Liver (tissue), 9 donors: ENCODE measurements around the gene BIK. TPM values are rescaled to one million over a fixed set of nuclear protein-coding genes. Genes with fewer than 3 reads are reported as not detected.

Experiments used
- DNase-seq: peaks from one replicate; pipeline ENCODE4 v3.0.0-alpha.2; 2017; ENCODE audit warnings: low spot score
- H3K27ac ChIP-seq, 2 donors: one replicate each; pipeline ENCODE4 v1.7.0; 2013; ENCODE audit warnings: inconsistent platforms in 2 of 2, low read length in 2 of 2, control low read depth in 1 of 2, low read depth in 1 of 2, mild to moderate bottlenecking in 1 of 2
- H3K27me3 ChIP-seq, 4 donors: one replicate each; pipeline versions ENCODE4 v1.6.1 to v1.7.0; 2013; ENCODE audit warnings: low read length in 3 of 4, inconsistent platforms in 1 of 4, mild to moderate bottlenecking in 1 of 4, moderate library complexity in 1 of 4; ENCODE audit not compliant: control insufficient read depth in 4 of 4, insufficient read depth in 4 of 4
- H3K36me3 ChIP-seq, 4 donors: one replicate each; pipeline versions ENCODE4 v1.6.1 to v1.7.0; 2013; ENCODE audit warnings: low read length in 3 of 4, mild to moderate bottlenecking in 3 of 4, low read depth in 1 of 4, moderate library complexity in 1 of 4; ENCODE audit not compliant: control insufficient read depth in 4 of 4, insufficient read depth in 3 of 4
- H3K4me1 ChIP-seq, 4 donors: one replicate each; pipeline versions ENCODE4 v1.6.1 to v1.7.0; 2013; ENCODE audit warnings: low read length in 3 of 4, mild to moderate bottlenecking in 3 of 4, moderate library complexity in 1 of 4; ENCODE audit not compliant: control insufficient read depth in 4 of 4, insufficient read depth in 4 of 4
- H3K4me3 ChIP-seq, 3 donors: one replicate each; pipeline versions ENCODE4 v1.6.1 to v1.7.0; 2013; ENCODE audit warnings: low read length in 3 of 3, control low read depth in 1 of 3, low read depth in 1 of 3, mild to moderate bottlenecking in 1 of 3
- H3K9ac ChIP-seq, 2 donors: one replicate each; pipeline ENCODE4 v1.7.0; 2013; ENCODE audit warnings: low read length in 2 of 2, mild to moderate bottlenecking in 2 of 2, moderate library complexity in 2 of 2, control low read depth in 1 of 2, low read depth in 1 of 2
- H3K9me3 ChIP-seq, 4 donors: one replicate each; pipeline versions ENCODE4 v1.6.1 to v1.7.0; 2013; ENCODE audit warnings: low read length in 3 of 4; ENCODE audit not compliant: control insufficient read depth in 4 of 4
- CTCF ChIP-seq: fragments of 150-350 bp; IDR thresholded peaks from 2 replicates; pipeline ENCODE4 v1.5.1; 2017; ENCODE audit warnings: improper control_type of control experiment, low read depth, low read length; ENCODE audit not compliant: missing input control
- FOXA1 ChIP-seq: IDR thresholded peaks from 2 replicates; pipeline ENCODE4 v1.6.1; 2016; ENCODE audit warnings: antibody characterized with exemption
- NR2F2 ChIP-seq: IDR thresholded peaks from 2 replicates; pipeline ENCODE4 v1.6.1; 2016; ENCODE audit warnings: antibody characterized with exemption
- REST ChIP-seq: IDR thresholded peaks from 2 replicates; pipeline ENCODE4 v1.6.1; 2016; ENCODE audit warnings: antibody characterized with exemption, mild to moderate bottlenecking
- RXRA ChIP-seq, 2 donors: IDR thresholded peaks; 2 replicates each; pipeline ENCODE4 v1.6.1; 2017 to 2018; ENCODE audit warnings: antibody characterized with exemption in 2 of 2, mild to moderate bottlenecking in 1 of 2
- SP1 ChIP-seq: IDR thresholded peaks from 2 replicates; pipeline ENCODE4 v1.6.1; 2018; ENCODE audit warnings: antibody characterized with exemption, mild to moderate bottlenecking
- ZBTB33 ChIP-seq: IDR thresholded peaks from 2 replicates; pipeline ENCODE4 v1.6.1; 2016; ENCODE audit warnings: antibody characterized with exemption
- WGBS: extraction: QIAGEN DNeasy Blood & Tissue Kit; methylation state at CpG from one replicate; pipeline ENCODE4 v1.1.7; 2013; 5-methylcytosine and 5-hydroxymethylcytosine counted together
- polyA plus RNA-seq, 2 donors: library from polyadenylated mRNA; stranded (reverse) in 1 of 2; unstranded in 1 of 2; fragments of 200-250 nt in 1 of 2; fragments of >200 nt in 1 of 2; fragmentation: Nextera tagmentation in 1 of 2; extraction: Ambion mirVana in 1 of 2; gene quantifications; one replicate each; pipeline versions ENCODE4 v1.2.1 to v1.2.3, GENCODE V29; 2013 to 2015
- total RNA-seq, 2 donors: library from RNA; depleted of rRNA; stranded (reverse); fragments of >200 nt; gene quantifications; one replicate each; pipeline ENCODE4 v1.2.3, GENCODE V29; 2014
- donor health status: healthy.
- donor health status: healthy.
- donor health status: healthy.
- donor health status: healthy.
- donor health status: healthy.

Gene BIK
- total and polyA plus RNA-seq, 4 donors, result 0.23 to 0.89 (median 0.33) TPM; not detected in 1

- no peak for TF ChIP-seq REST
Measured at GRCh38 chr22:43106302-43106701, 4.2 kb upstream of the BIK start (continued).

- Histone ChIP-seq H3K9ac (no peak overlapping the region), H3K4me3 (no peak overlapping the region), H3K27me3 (no peaks in the 10 kb centered on the region), H3K36me3 (no peaks in the 10 kb centered on the region), H3K4me1 (peaks cover 8 to 15% (median 13%) of the 10 kb centered on the region in 4 donors), H3K27ac (no peak overlapping the region), H3K9me3 (no peaks in the 10 kb centered on the region)
- 64% methylated on average over 5 of the region's 5 CpGs for WGBS
- no peak for DNase-seq
- TF ChIP-seq ZBTB33 (no peak), CTCF (no peak), FOXA1 (no peak), RXRA (IDR thresholded peaks at IDR 0.05) (no peak), NR2F2 (no peak), REST (no peak)
Measured at GRCh38 chr22:43109511-43109910, 1.0 kb upstream of the BIK start.

GRCh38 chr22:43109921-43110443 is 568 bp upstream of the BIK start:
- H3K27me3 ChIP-seq, result no peaks in the 10 kb centered on the region
- no peak for DNase-seq
- H3K27ac ChIP-seq, result no peak overlapping the region
- H3K9ac ChIP-seq, result peak overlapping the region in 1 of 2 donors; percentile 31
- peak overlapping the region; percentile 35 to 60 (median 37) for H3K4me3 ChIP-seq
- H3K36me3 ChIP-seq, result no peaks in the 10 kb centered on the region
- TF ChIP-seq SP1, result no peak
- H3K9me3 ChIP-seq, result no peaks in the 10 kb centered on the region
- H3K4me1 ChIP-seq, result peaks cover 8 to 20% (median 16%) of the 10 kb centered on the region in 4 donors
- WGBS, result 14% methylated on average over 32 of the region's 32 CpGs
